Keratinocyte (primary cell): ENCODE results near the gene TMEM115. TPM values are rescaled to one million over a fixed set of nuclear protein-coding genes. Genes with fewer than 3 reads are reported as not detected.

Experiments
- DNase-seq: peaks from one replicate; pipeline ENCODE4 v3.0.0-alpha.2; 2011; ENCODE audit warnings: low read depth, missing footprints, low spot score
- FAIRE-seq: peaks from 2 replicates; lab custom pipeline; 2011; peaks lifted over from hg19 to GRCh38; lab: Jason Lieb, UNC
- H2AFZ ChIP-seq: 2 replicates; pipeline ENCODE4 v1.6.0; 2012; ENCODE audit warnings: low read length, control low read depth, inconsistent platforms; ENCODE audit not compliant: control insufficient read depth
- H3K27ac ChIP-seq: 2 replicates; pipeline ENCODE4 v1.5.1; 2011; ENCODE audit warnings: low read length; ENCODE audit not compliant: control insufficient read depth, insufficient read depth
- H3K27me3 ChIP-seq: 3 replicates; pipeline ENCODE4 v1.6.0; 2011; ENCODE audit warnings: low read length; ENCODE audit not compliant: control insufficient read depth, insufficient read depth; ENCODE audit errors: extremely low read depth
- H3K36me3 ChIP-seq, 2 experiments: 2 replicates in 1 of 2; 3 replicates in 1 of 2; pipeline ENCODE4 v1.5.1; 2011; ENCODE audit warnings: low read length in 2 of 2, mild to moderate bottlenecking in 1 of 2; ENCODE audit not compliant: control insufficient read depth in 2 of 2, insufficient read depth in 2 of 2; ENCODE audit errors: extremely low read depth in 1 of 2
- H3K4me1 ChIP-seq: 3 replicates; pipeline ENCODE4 v1.5.1; 2011; ENCODE audit warnings: low read length; ENCODE audit not compliant: control insufficient read depth, insufficient read depth; ENCODE audit errors: extremely low read depth
- H3K4me2 ChIP-seq: 3 replicates; pipeline ENCODE4 v1.6.0; 2011; ENCODE audit warnings: low read depth, low read length; ENCODE audit not compliant: control insufficient read depth, insufficient read depth; ENCODE audit errors: extremely low read depth
- H3K4me3 ChIP-seq, 3 experiments: fragments of 200-600 bp in 1 of 3; sonication (generic) in 1 of 3; 2 replicates in 2 of 3; 3 replicates in 1 of 3; pipeline ENCODE4 v1.5.1; 2011 to 2016; ENCODE audit warnings: low read length in 3 of 3, mild to moderate bottlenecking in 3 of 3, control low read depth in 2 of 3, inconsistent platforms in 1 of 3, low read depth in 1 of 3, mixed read lengths in 1 of 3, mixed run types in 1 of 3, moderate library complexity in 1 of 3; ENCODE audit not compliant: control insufficient read depth in 2 of 3, insufficient read depth in 2 of 3; ENCODE audit errors: extremely low read depth in 1 of 3
- H3K79me2 ChIP-seq: 2 replicates; pipeline ENCODE4 v1.6.0; 2012; ENCODE audit warnings: low read length; ENCODE audit not compliant: control insufficient read depth, insufficient read depth
- H3K9ac ChIP-seq: 3 replicates; pipeline ENCODE4 v1.6.0; 2011; ENCODE audit warnings: low read length; ENCODE audit not compliant: control insufficient read depth, insufficient read depth; ENCODE audit errors: extremely low read depth
- H3K9me1 ChIP-seq: 3 replicates; pipeline ENCODE4 v1.6.0; 2011; ENCODE audit warnings: low read length; ENCODE audit not compliant: control insufficient read depth, insufficient read depth; ENCODE audit errors: extremely low read depth
- H3K9me3 ChIP-seq: 2 replicates; pipeline ENCODE4 v1.5.1; 2012; ENCODE audit warnings: low read depth, low read length; ENCODE audit not compliant: control insufficient read depth
- H4K20me1 ChIP-seq: 3 replicates; pipeline ENCODE4 v1.6.0; 2011; ENCODE audit warnings: low read length; ENCODE audit not compliant: control insufficient read depth, insufficient read depth; ENCODE audit errors: extremely low read depth
- CTCF ChIP-seq, 3 experiments: IDR thresholded peaks in 1 of 3; conservative IDR thresholded peaks in 1 of 3; optimal IDR thresholded peaks in 1 of 3; 2 replicates in 2 of 3; 3 replicates in 1 of 3; pipeline versions ENCODE3 to v1.5.1; 2011; ENCODE audit warnings: low read length in 3 of 3, mild to moderate bottlenecking in 3 of 3, moderate library complexity in 2 of 3, control low read depth in 1 of 3, inconsistent platforms in 1 of 3; ENCODE audit not compliant: insufficient read depth in 2 of 3; ENCODE audit errors: extremely low read depth in 1 of 3
- EZH2 ChIP-seq: IDR thresholded peaks from one replicate; pipeline ENCODE4 v1.6.1; 2012; ENCODE audit warnings: inconsistent platforms, mild to moderate bottlenecking, low read length, moderate library complexity
- dilution Hi-C: fragments of 300-500 bp; cut with MboI; formaldehyde crosslinking; loops from one replicate; pipeline ENCODE4 v1.7.0; 2020; ENCODE audit warnings: low sequenced_read_pairs; ENCODE audit not compliant: extremely low pct_ligation_motif_present
- polyA plus RNA-seq, 5 experiments: library from polyadenylated mRNA; depleted of rRNA in 3 of 5; stranded (reverse) in 3 of 5; stranded (forward) in 1 of 5; unstranded in 1 of 5; fragments of >200 nt; gene quantifications; 1 replicate in 1 of 5; 2 replicates in 3 of 5; 3 replicates in 1 of 5; pipeline versions ENCODE4 v1.2.1 to v1.2.3, GENCODE V29; 2011 to 2012; ENCODE audit warnings: missing spikeins in 2 of 5, low read depth in 1 of 5, low replicate concordance in 1 of 5

Gene TMEM115
- polyA plus RNA-seq, 1 donor (not counting 4 experiments of a cell fraction or from before 2014, with no cell fraction given), result 22.4 TPM

DNA sequence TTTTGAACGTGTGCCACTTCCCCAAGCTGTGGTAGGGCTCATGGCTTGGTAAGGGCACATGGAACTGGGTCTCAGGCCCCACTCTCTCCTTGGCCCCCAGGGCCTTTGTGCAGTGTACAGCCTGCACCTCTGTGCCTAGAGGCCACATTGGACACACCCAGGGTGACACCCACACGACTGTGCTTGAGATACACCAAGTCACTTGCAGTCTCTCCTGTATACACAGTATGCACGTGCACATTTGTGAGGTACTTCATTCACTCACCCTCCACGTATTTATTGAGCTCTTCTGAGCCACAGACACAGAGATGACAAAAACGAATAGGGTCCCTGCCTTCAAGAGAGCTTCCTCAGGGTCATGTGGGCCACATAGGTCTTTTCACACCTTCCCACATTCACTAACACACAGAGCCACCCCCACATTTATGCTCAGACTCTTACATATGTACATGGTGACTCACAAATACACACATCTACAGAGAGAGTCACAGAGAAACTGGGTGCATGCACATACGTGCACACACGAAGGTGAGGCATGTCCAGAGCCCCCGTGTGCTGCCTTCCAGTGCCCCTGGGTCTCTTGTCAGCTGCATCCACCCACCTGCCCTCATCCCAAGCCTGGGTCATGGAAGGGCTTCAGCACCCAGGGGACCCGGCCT, 9.8 kb upstream of the TMEM115 start:
- Histone ChIP-seq H2AFZ (no peak overlapping the region), H3K4me2 (no peak overlapping the region), H3K4me3 (no peak overlapping the region), H3K79me2 (no peaks in the 10 kb centered on the region), H3K36me3 (no peaks in the 10 kb centered on the region), H3K27me3 (peaks cover 14% of the 10 kb centered on the region), H3K27ac (no peak overlapping the region), H3K9me1 (no peaks in the 10 kb centered on the region), H4K20me1 (no peaks in the 10 kb centered on the region), H3K4me1 (peaks cover 12% of the 10 kb centered on the region), H3K9ac (no peak overlapping the region), H3K9me3 (no peaks in the 10 kb centered on the region)
- no peak for DNase-seq
- dilution Hi-C loops, result no loop called here
- TF ChIP-seq CTCF (optimal IDR thresholded peaks at IDR 0.05 in 1 of 3, IDR thresholded peaks at IDR 0.05 in 1 of 3, conservative IDR thresholded peaks at IDR 0.05 in 1 of 3; ENCODE audit: extremely low read depth in 1 of 3, insufficient read depth in 2 of 3, low read length in 3 of 3), result no peak
- no peak for TF ChIP-seq EZH2
- FAIRE-seq, result peak; percentile 44

DNA sequence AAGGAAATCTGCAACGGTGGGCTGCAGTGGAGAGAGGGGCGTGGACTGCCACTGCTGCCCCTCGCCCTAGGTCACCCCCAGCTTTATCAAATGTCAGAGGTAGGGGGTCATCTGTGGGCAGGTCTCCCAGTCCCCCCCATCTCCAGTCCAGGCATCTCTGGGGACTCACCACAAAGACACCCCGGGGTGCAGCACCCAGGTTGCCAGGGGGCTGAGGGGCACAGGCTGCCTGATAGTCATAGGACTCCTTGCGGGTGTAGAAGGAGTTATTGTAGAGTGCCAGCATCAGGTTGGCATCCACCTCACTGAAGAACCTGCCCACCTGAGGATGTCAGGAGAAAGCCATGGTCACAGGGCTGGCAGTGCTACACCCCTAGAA, 6.5 kb upstream of the TMEM115 start:
- no peak for DNase-seq
- Histone ChIP-seq H3K9ac (peak overlapping the region; percentile 69), H3K27ac (no peak overlapping the region), H4K20me1 (no peaks in the 10 kb centered on the region), H3K9me3 (no peaks in the 10 kb centered on the region), H3K4me2 (peak overlapping the region; percentile 95), H3K9me1 (no peaks in the 10 kb centered on the region), H3K4me3 (peak overlapping the region; percentile 49 to 80 (median 80)), H3K36me3 (no peaks in the 10 kb centered on the region), H3K27me3 (peaks cover 4% of the 10 kb centered on the region), H2AFZ (no peak overlapping the region), H3K4me1 (peaks cover 12% of the 10 kb centered on the region), H3K79me2 (no peaks in the 10 kb centered on the region)
- dilution Hi-C loops, result no loop called here
- TF ChIP-seq EZH2 (no peak), CTCF (optimal IDR thresholded peaks at IDR 0.05 in 1 of 3, IDR thresholded peaks at IDR 0.05 in 1 of 3, conservative IDR thresholded peaks at IDR 0.05 in 1 of 3; ENCODE audit: extremely low read depth in 1 of 3, insufficient read depth in 2 of 3, low read length in 3 of 3) (no peak)
- FAIRE-seq, result no peak
